GM19193 (cell line): Measurements from ENCODE around the gene FLT3LG.

ENCODE experiments used
- POLR2A ChIP-seq: IDR thresholded peaks from 4 replicates; pipeline ENCODE4 v1.6.1; 2011; ENCODE audit not compliant: insufficient read depth, insufficient read length; ENCODE audit errors: extremely low read depth

The FLT3LG gene

GRCh38 chr19:49450405-49450804, 23.6 kb upstream of the FLT3LG start:
- no peak for TF ChIP-seq POLR2A

GRCh38 chr19:49451430-49452181, 22.4 kb upstream of the FLT3LG start, which contains the start of gene PIH1D1:
Gene PIH1D1, minus strand, starts transcription at chr19:49451814. Its CDS starts 240 bp downstream, at chr19:49451574.
- peak; percentile 67 for TF ChIP-seq POLR2A

- peak; percentile 92 for TF ChIP-seq POLR2A
These were observed 20.8 kb upstream of the FLT3LG start, which contains the start of gene ALDH16A1 for GRCh38 chr19:49453013-49453756. Gene ALDH16A1, plus strand, starts transcription at chr19:49453225. Its CDS starts 107 bp downstream, at chr19:49453332.

GRCh38 chr19:49453757-49454240, 20.2 kb upstream of the FLT3LG start:
- TF ChIP-seq POLR2A, result no peak

- TF ChIP-seq POLR2A, result no peak
These were observed 18.2 kb upstream of the FLT3LG start for GRCh38 chr19:49455773-49456172.

- no peak for TF ChIP-seq POLR2A
These were observed 17.7 kb upstream of the FLT3LG start for GRCh38 chr19:49456326-49456725.

- no peak for TF ChIP-seq POLR2A
These were observed 15.5 kb upstream of the FLT3LG start for GRCh38 chr19:49458567-49458903.

- TF ChIP-seq POLR2A, result no peak
These were observed 14.6 kb upstream of the FLT3LG start for GRCh38 chr19:49459388-49459787.

GRCh38 chr19:49461656-49462055, 12.4 kb upstream of the FLT3LG start:
- no peak for TF ChIP-seq POLR2A

GRCh38 chr19:49462492-49462891, 11.5 kb upstream of the FLT3LG start:
- no peak for TF ChIP-seq POLR2A

GRCh38 chr19:49463960-49464740, 9.9 kb upstream of the FLT3LG start:
- TF ChIP-seq POLR2A, result no peak

GRCh38 chr19:49465371-49465770, 8.6 kb upstream of the FLT3LG start:
- TF ChIP-seq POLR2A, result no peak

- TF ChIP-seq POLR2A, result no peak
These were observed 5.8 kb upstream of the FLT3LG start for GRCh38 chr19:49468199-49468598.

GRCh38 chr19:49468746-49469447, 5.1 kb upstream of the FLT3LG start:
- no peak for TF ChIP-seq POLR2A
